K562 (cell line): Measurements from ENCODE around the gene HSPA1L. TPM values are rescaled to one million over a fixed set of nuclear protein-coding genes. Genes with fewer than 3 reads are reported as not detected.
A peak's percentile ranks its signal among the peaks of the same experiment; 100 is the strongest.

ENCODE experiments used
- DNMT1 ChIP-seq: fragments of 450-650 bp; IDR thresholded peaks from 2 replicates; pipeline ENCODE4 v1.6.1; 2016; ENCODE audit warnings: antibody characterized with exemption, mild to moderate bottlenecking
- ESRRB ChIP-seq: fragments of 250-450 bp; sonication (Bioruptor Pico); IDR thresholded peaks from 2 replicates; pipeline ENCODE4 v1.5.0; 2020; ENCODE audit warnings: mild to moderate bottlenecking, moderate library complexity, borderline replicate concordance
- FUS ChIP-seq: fragments of 200-400 bp; formaldehyde crosslinking; optimal IDR thresholded peaks from 2 replicates; pipeline ENCODE3; 2017; ENCODE audit warnings: low read depth, low read length
- GTF2A2 ChIP-seq: IDR thresholded peaks from 2 replicates; pipeline ENCODE4 v1.6.1; 2016; ENCODE audit warnings: mild to moderate bottlenecking, missing genetic modification characterization, missing compliant biosample characterization
- HLTF ChIP-seq: fragments of 450-650 bp; IDR thresholded peaks from 2 replicates; pipeline ENCODE4 v1.6.1; 2016
- HNRNPK ChIP-seq: fragments of 200-400 bp; formaldehyde crosslinking; IDR thresholded peaks from one replicate; pipeline ENCODE4 v1.6.1; 2018; ENCODE audit warnings: mild to moderate bottlenecking, low read depth, low read length; ENCODE audit not compliant: poor library complexity, severe bottlenecking
- HSF4 ChIP-seq: fragments of 250-450 bp; sonication (Bioruptor Pico); IDR thresholded peaks from 2 replicates; pipeline ENCODE4 v2.1.2; 2022; ENCODE audit warnings: mild to moderate bottlenecking, moderate library complexity, borderline replicate concordance
- LARP7 ChIP-seq: fragments of 450-650 bp; IDR thresholded peaks from 2 replicates; pipeline ENCODE4 v1.6.1; 2016
- MYNN ChIP-seq, 2 experiments: sonication (generic); formaldehyde crosslinking in 1 of 2; IDR thresholded peaks; 2 replicates each; pipeline versions ENCODE4 v1.5.0 to v1.6.1; 2016 to 2020; ENCODE audit warnings: antibody characterized with exemption in 1 of 2, missing genetic modification reagents in 1 of 2
- NCOA2 ChIP-seq, 2 experiments: fragments of 450-650 bp; IDR thresholded peaks; 2 replicates each; pipeline ENCODE4 v1.6.1; 2018; ENCODE audit warnings: mild to moderate bottlenecking in 2 of 2, moderate library complexity in 1 of 2; ENCODE audit not compliant: partially characterized antibody in 2 of 2
- PML ChIP-seq: IDR thresholded peaks from 2 replicates; pipeline ENCODE4 v1.6.1; 2012; ENCODE audit warnings: low read length, inconsistent platforms
- RCOR1 ChIP-seq, 2 experiments: IDR thresholded peaks; 2 replicates each; pipeline ENCODE4 v1.6.1; 2012; ENCODE audit warnings: low read depth in 2 of 2, low read length in 2 of 2, borderline replicate concordance in 1 of 2, improper control_type of control experiment in 1 of 2
- SAFB2 ChIP-seq: fragments of 200-400 bp; formaldehyde crosslinking; IDR thresholded peaks from 2 replicates; pipeline ENCODE4 v1.6.1; 2018; ENCODE audit warnings: borderline replicate concordance, low read length, low read depth, moderate library complexity; ENCODE audit not compliant: severe bottlenecking
- TCF7 ChIP-seq: sonication (generic); IDR thresholded peaks from 2 replicates; pipeline ENCODE4 v1.6.1; 2016; ENCODE audit warnings: antibody characterized with exemption, borderline replicate concordance
- TOE1 ChIP-seq, 2 experiments: fragments of 450-650 bp in 1 of 2; sonication (generic) in 1 of 2; formaldehyde crosslinking in 1 of 2; IDR thresholded peaks; 2 replicates each; pipeline versions ENCODE4 v1.7.1 to v1.8.0; 2016 to 2022; ENCODE audit warnings: borderline replicate concordance in 2 of 2, mild to moderate bottlenecking in 2 of 2, antibody characterized with exemption in 1 of 2, inconsistent platforms in 1 of 2, low read depth in 1 of 2, missing genetic modification reagents in 1 of 2, moderate library complexity in 1 of 2
- ZBTB11 ChIP-seq, 3 experiments: fragments of 200-800 bp in 1 of 3; fragments of 250-450 bp in 1 of 3; fragments of 450-650 bp in 1 of 3; sonication (Bioruptor Pico) in 1 of 3; sonication (Bioruptor generic) in 1 of 3; formaldehyde crosslinking in 1 of 3; IDR thresholded peaks; 2 replicates each; pipeline versions ENCODE4 v1.6.1 to v1.8.0; 2016 to 2022; ENCODE audit warnings: mild to moderate bottlenecking in 2 of 3, missing genetic modification characterization in 2 of 3, missing compliant biosample characterization in 1 of 3, moderate library complexity in 1 of 3
- ZHX1 ChIP-seq: fragments of 150-350 bp; conservative IDR thresholded peaks from 2 replicates; pipeline ENCODE4 v1.6.1; 2014; ENCODE audit warnings: low read length
- ZNF121 ChIP-seq: sonication (generic); formaldehyde crosslinking; conservative IDR thresholded peaks from 2 replicates; pipeline ENCODE4 v1.8.0; 2022; ENCODE audit warnings: missing genetic modification reagents
- ZNF184 ChIP-seq: sonication (generic); formaldehyde crosslinking; IDR thresholded peaks from 2 replicates; pipeline ENCODE4 v1.5.0; 2020; ENCODE audit warnings: missing genetic modification reagents
- ZNF347 ChIP-seq: fragments of 450-650 bp; formaldehyde crosslinking; IDR thresholded peaks from 2 replicates; pipeline ENCODE4 v1.4.0; 2020; ENCODE audit warnings: low read depth, mild to moderate bottlenecking, moderate library complexity
- ZNF561 ChIP-seq: fragments of 450-650 bp; formaldehyde crosslinking; conservative IDR thresholded peaks from 2 replicates; pipeline ENCODE4 v1.4.0; 2020; ENCODE audit warnings: mild to moderate bottlenecking, moderate library complexity
- ZNF589 ChIP-seq: fragments of 200-800 bp; sonication (Bioruptor generic); IDR thresholded peaks from 2 replicates; pipeline ENCODE4 v1.6.1; 2016; ENCODE audit warnings: low read depth, missing genetic modification characterization, missing compliant biosample characterization
- ZNF696 ChIP-seq: fragments of 250-450 bp; sonication (Bioruptor Pico); conservative IDR thresholded peaks from 2 replicates; pipeline ENCODE4 v1.4.0; 2020; ENCODE audit warnings: mild to moderate bottlenecking, moderate library complexity
- polyA plus RNA-seq, 8 experiments: library from polyadenylated mRNA; depleted of rRNA in 4 of 8; stranded (reverse) in 5 of 8; unstranded in 3 of 8; fragments of >200 nt; fragmentation: Nextera tagmentation in 2 of 8; fragmentation: Illumina TruSeq in 1 of 8; extraction: Ambion mirVana in 2 of 8; extraction: Trizol in 1 of 8; gene quantifications; 2 replicates each; pipeline versions ENCODE4 v1.2.1 to v1.2.3, GENCODE V29; 2011 to 2014; ENCODE audit warnings: inconsistent platforms in 1 of 8, missing spikeins in 1 of 8
- total RNA-seq, 7 experiments: library from RNA; depleted of rRNA in 6 of 7; stranded (reverse); fragments of >200 nt in 6 of 7; fragmentation: Illumina TruSeq in 2 of 7; extraction: Trizol in 2 of 7; gene quantifications; 2 replicates each; pipeline versions ENCODE4 v1.2.1 to v1.2.3, GENCODE V29; 2011 to 2021; ENCODE audit warnings: low replicate concordance in 1 of 7

The HSPA1L gene
- total and polyA plus RNA-seq, 9 of the 15 experiments (the other 6 are each of a cell fraction or from before 2014, with no cell fraction given), result 0.14 to 2.1 (median 1.3) TPM

GRCh38 chr6:31826793-31827285, 11.8 kb upstream of the HSPA1L start (continued):
- no peak for TF ChIP-seq ESRRB (CRISPR knock-in tag)
- TF ChIP-seq ZNF696, result peak; percentile 73; the same call in 1 of the 2 replicates
- TF ChIP-seq DNMT1, result 0 out of 2 replicates have a peak, but pooled peaks have one; percentile 28
- TF ChIP-seq TOE1 (IDR thresholded peaks at IDR 0.05; ENCODE audit: borderline replicate concordance), result no peak
- TF ChIP-seq TOE1 (CRISPR knock-in tag; IDR thresholded peaks at IDR 0.05; ENCODE audit: borderline replicate concordance, low read depth), result no peak
- no peak for TF ChIP-seq FUS
- TF ChIP-seq ZBTB11 (CRISPR knock-in tag; IDR thresholded peaks at IDR 0.05), result no peak; a peak in 1 of 6 replicates
- TF ChIP-seq TCF7, result no peak
- TF ChIP-seq GTF2A2 (tag), result no peak
- TF ChIP-seq ZNF589 (CRISPR knock-in tag), result peak; percentile 77
- TF ChIP-seq NCOA2 (IDR thresholded peaks at IDR 0.05; ENCODE audit: partially characterized antibody in 2 of 2), result no peak
- TF ChIP-seq SAFB2, result no peak
- no peak for TF ChIP-seq HSF4 (CRISPR knock-in tag)
- TF ChIP-seq ZNF561 (CRISPR knock-in tag), result peak; percentile 75; the same call in 1 of the 2 replicates
- no peak for TF ChIP-seq LARP7
- TF ChIP-seq MYNN (IDR thresholded peaks at IDR 0.05), result no peak; the same call in 1 of the 2 replicates
- no peak for TF ChIP-seq MYNN (CRISPR knock-in tag; IDR thresholded peaks at IDR 0.05)
- TF ChIP-seq ZNF121 (CRISPR knock-in tag), result no peak
- TF ChIP-seq RCOR1 (IDR thresholded peaks at IDR 0.05; ENCODE audit: borderline replicate concordance in 1 of 2, low read depth in 2 of 2, low read length in 2 of 2), result 0 out of 4 replicates have a peak, but pooled peaks have one; percentile 3 to 5
- no peak for TF ChIP-seq HNRNPK
- TF ChIP-seq ZHX1, result 0 out of 2 replicates have a peak, but pooled peaks have one; percentile 38
- TF ChIP-seq HLTF, result 0 out of 2 replicates have a peak, but pooled peaks have one; percentile 7
- TF ChIP-seq ZNF184 (CRISPR knock-in tag), result no peak
- TF ChIP-seq ZNF347 (CRISPR knock-in tag), result 0 out of 2 replicates have a peak, but pooled peaks have one; percentile 71
- TF ChIP-seq PML, result no peak
